ENCODE measurements around the gene PLEKHH1.
"Not testable (repeated sequence)": the region's sequence is repeated elsewhere in the genome, so short reads cannot be mapped to it uniquely, and the experiment has no call there.

Gene PLEKHH1

DNA sequence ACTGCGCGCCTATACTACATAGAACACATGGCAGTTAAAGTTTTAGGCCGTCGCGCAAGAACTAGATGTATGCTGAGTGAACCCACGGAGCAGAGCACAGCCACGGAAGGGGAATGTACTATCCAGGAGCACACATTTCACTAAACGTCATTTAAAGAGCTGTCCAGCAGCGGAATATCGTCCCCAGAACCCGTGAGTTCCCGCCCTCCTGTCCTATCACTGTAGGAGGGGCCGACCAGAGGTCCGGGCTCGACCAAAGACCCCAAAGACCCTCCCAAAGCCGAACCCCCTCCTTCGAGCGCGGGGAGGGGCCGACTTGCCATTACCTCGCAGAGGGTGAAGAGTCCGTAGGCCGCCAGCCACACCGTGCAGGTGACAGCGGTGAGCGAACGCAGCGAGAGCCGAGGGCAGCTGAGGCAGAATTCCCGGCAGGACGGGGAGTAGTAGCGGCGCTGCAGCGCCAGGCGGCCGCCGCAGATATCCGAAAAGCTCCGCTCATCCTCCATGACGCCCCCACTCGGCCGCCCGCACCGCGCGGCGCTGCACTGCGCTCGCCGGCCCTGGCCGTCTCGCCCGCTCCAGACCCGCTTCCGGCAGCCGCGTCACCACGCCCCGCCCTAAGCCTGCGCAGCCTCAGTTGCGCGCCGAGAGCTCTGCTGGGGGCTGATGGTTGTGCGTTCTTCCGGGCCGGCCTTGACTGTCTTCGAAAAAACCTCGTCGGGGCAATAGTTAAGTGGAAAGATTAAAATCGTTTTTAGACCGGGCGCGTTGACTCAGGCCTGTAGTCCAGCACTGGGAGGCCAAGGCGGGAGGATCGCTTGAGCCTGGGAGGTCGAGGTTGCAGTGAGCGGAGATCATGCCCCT, 66.8 kb downstream of the PLEKHH1 start, which contains the start of gene PIGH:
Gene PIGH (minus strand): TSS at position 571 of the 864 bp plus-strand sequence. CDS start 65 bp downstream, at position 506.
- H3K4me3 ChIP-seq (ENCODE audit: low read depth, low read length): peak within 1 kb of the TSS; percentile 76
- DNase-seq (ENCODE audit: low read depth): peak; percentile 47
- TF ChIP-seq, protein P1, sequence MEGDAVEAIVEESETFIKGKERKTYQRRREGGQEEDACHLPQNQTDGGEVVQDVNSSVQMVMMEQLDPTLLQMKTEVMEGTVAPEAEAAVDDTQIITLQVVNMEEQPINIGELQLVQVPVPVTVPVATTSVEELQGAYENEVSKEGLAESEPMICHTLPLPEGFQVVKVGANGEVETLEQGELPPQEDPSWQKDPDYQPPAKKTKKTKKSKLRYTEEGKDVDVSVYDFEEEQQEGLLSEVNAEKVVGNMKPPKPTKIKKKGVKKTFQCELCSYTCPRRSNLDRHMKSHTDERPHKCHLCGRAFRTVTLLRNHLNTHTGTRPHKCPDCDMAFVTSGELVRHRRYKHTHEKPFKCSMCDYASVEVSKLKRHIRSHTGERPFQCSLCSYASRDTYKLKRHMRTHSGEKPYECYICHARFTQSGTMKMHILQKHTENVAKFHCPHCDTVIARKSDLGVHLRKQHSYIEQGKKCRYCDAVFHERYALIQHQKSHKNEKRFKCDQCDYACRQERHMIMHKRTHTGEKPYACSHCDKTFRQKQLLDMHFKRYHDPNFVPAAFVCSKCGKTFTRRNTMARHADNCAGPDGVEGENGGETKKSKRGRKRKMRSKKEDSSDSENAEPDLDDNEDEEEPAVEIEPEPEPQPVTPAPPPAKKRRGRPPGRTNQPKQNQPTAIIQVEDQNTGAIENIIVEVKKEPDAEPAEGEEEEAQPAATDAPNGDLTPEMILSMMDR (IDR thresholded peaks at IDR 0.05; ENCODE audit: control insufficient read depth, extremely low read depth, insufficient read depth): peak; percentile 66

DNA sequence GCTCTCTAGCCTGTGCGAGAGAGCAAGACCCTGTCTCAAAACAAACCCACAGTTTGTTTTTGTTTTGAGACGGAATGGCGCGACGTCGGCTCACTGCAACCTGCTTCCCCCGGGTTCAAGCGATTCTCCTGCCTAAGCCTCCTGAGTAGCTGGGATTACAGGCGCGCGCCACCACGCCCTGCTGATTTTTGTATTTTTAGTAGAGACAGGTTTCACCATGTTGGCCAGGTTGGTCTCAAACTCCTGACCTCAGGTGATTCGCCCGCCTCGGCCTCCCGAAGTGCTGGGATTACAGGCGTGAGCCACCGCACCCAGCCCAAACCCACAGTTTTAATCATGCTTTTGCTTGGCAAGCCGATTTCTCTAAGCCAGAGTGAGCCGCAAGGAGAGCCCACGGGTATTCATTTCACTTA, 67.5 kb downstream of the PLEKHH1 start:
- not testable (repeated sequence) for DNase-seq (ENCODE audit: low read depth)
- H3K4me3 ChIP-seq (ENCODE audit: low read depth, low read length): peak overlapping the region; percentile 76

DNA sequence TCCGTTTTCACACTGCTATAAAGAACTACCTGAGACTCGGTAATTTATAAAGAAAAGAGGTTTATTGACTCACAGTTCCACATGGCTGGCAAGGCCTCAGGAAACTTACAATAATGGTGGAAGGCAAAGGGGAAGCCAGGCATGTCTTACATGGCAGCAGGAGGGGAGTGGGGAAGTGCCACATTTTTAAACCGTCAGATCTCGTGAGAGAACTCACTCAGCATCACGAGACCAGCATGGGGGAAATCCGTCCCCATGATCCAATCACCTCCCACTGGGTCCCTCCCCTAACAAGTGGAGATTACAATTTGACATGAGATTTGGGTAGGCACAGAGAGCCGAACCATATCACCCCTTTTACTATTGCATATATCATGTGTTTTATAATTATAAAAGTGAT, 69.0 kb downstream of the PLEKHH1 start:
- TF ChIP-seq, protein P1 (IDR thresholded peaks at IDR 0.05; ENCODE audit: control insufficient read depth, extremely low read depth, insufficient read depth): no peak
- no peak overlapping the region for H3K4me3 ChIP-seq (ENCODE audit: low read depth, low read length)
- DNase-seq (ENCODE audit: low read depth): no peak

DNA sequence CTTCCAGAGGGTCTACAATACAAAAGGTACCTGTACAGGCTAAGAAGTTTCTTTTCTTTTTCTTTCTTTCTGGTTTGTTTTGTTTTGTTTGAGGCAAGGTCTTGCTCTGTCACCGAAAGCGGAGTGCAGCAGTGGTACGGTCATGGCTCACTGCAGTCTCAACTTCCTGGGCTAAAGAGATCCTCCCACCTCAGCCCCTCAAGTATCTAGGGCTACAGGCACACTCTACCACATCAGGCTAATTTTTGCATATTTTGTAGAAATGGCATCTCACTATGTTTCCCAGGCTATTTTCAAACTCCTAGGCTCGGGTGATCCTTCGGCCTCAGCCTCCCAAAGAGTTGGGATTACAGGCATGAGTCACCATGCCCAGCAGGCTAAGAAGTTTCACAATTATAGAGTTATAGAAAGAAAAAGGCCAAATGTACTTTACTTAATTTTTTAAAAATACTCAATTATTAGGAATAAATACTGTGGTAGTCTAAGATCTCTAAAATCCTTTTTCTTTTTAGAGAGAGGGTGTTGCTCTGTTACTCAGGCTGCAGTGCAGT, 70.0 kb downstream of the PLEKHH1 start:
- no peak for DNase-seq (ENCODE audit: low read depth)
- H3K4me3 ChIP-seq (ENCODE audit: low read depth, low read length): no peak overlapping the region
- TF ChIP-seq, protein P1 (IDR thresholded peaks at IDR 0.05; ENCODE audit: control insufficient read depth, extremely low read depth, insufficient read depth): no peak

DNA sequence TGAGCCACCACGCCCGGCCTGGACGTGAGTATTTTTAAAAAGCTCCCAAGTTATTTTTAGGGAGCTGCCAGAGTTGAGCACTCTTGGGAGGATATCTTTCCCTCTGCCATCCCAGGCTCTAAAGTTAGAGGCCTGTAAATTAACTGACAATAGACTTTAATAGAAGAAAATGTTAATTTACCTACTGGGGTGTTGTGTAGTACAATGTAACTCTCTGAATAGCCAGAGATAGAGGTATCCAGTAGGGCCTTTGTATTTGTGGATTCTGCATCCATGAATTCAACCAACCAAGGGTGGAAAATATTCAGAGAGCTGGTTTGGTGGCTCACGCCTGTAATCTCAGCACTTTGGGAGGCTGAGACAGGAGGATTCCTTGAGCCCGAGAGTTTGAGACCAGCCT, 74.6 kb downstream of the PLEKHH1 start:
- DNase-seq (ENCODE audit: low read depth): no peak
- TF ChIP-seq, protein P1 (IDR thresholded peaks at IDR 0.05; ENCODE audit: control insufficient read depth, extremely low read depth, insufficient read depth): no peak
- H3K4me3 ChIP-seq (ENCODE audit: low read depth, low read length): no peak overlapping the region

DNA sequence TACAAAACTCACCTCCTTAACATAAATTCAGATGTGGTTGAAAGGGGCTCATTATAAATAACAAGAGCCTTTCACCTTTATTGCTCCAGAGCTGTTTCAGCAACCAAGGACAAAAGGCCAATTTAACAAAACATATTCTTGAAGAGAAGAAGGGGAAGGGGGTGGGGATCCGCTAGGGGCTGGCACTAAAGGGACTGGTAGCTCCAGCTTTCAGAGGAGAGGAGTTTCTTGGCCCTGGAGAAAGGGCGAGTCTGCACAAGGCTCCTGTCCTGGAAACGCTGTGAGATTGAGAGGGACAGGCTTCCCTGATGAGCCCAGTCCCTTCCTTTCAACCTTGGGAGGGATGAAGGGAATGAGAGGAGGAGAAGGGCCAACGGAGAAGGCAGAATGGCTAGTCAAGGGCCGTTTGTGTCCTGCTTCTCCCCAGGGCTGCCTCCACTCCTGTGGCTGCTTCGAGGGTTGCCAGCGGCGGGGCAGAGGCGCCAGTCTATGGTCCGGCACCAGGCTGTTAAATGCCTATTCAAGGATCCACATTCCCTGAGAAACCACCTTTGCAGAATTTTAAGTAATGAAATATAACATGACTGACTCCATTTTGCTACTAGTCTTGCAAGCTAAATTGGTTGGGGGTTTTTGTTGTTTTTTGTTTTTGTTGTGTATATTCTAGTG, 76.7 kb downstream of the PLEKHH1 start:
- H3K4me3 ChIP-seq (ENCODE audit: low read depth, low read length): no peak overlapping the region
- TF ChIP-seq, protein P1 (IDR thresholded peaks at IDR 0.05; ENCODE audit: control insufficient read depth, extremely low read depth, insufficient read depth): no peak
- DNase-seq (ENCODE audit: low read depth): no peak

DNA sequence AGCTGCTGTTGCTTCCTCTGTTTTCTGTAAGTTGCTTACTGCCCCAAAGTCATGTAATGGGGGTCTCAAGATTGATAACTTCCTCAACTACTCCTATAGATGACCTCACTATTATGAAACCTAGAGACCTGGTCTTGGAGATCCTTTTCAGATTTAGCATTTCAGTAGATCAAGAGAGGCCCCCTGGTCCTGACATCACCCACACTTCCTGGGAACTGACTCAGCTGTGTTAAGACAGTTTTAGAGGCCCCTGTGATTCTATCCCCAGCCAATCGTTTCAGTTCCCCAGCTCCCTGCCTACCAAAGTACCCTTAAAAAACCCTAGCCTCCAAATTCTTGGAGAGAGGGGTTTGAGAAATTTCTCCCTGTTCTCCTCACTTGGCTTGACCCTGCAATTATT, 77.4 kb downstream of the PLEKHH1 start:
- no peak overlapping the region for H3K4me3 ChIP-seq (ENCODE audit: low read depth, low read length)
- TF ChIP-seq, protein P1 (IDR thresholded peaks at IDR 0.05; ENCODE audit: control insufficient read depth, extremely low read depth, insufficient read depth): no peak
- DNase-seq (ENCODE audit: low read depth): no peak
